GM21528 (cell line): ENCODE results near the gene DNAJC17.

Experiments used
- ATAC-seq: cut with Tn5 transposase; IDR thresholded peaks from one replicate; pipeline ENCODE4 v1.9.1; 2021; ENCODE audit warnings: mild to moderate bottlenecking, moderate library complexity; ENCODE audit not compliant: unreplicated experiment, low FRiP score

The DNAJC17 gene

GRCh38 chr15:40768521-40769273 lies 38.6 kb downstream of the DNAJC17 start:
- no peak for ATAC-seq

- ATAC-seq = no peak
Measured at GRCh38 chr15:40767838-40768500, 39.3 kb downstream of the DNAJC17 start.

GRCh38 chr15:40766906-40767837 lies 40.1 kb downstream of the DNAJC17 start:
- no peak for ATAC-seq

GRCh38 chr15:40766194-40766815 lies 41.0 kb downstream of the DNAJC17 start:
- ATAC-seq = no peak

- ATAC-seq = no peak
Measured at GRCh38 chr15:40764629-40765103, 42.6 kb downstream of the DNAJC17 start.

- ATAC-seq = peak; percentile 43
Measured at GRCh38 chr15:40763801-40764628, 43.3 kb downstream of the DNAJC17 start, which contains the start of gene GCHFR. GCHFR (plus strand) TSS chr15:40764068; CDS start chr15:40764181, 113 bp downstream.

- peak; percentile 3 for ATAC-seq
Measured at GRCh38 chr15:40762919-40763800, 44.1 kb downstream of the DNAJC17 start.

GRCh38 chr15:40759961-40760360 lies 47.3 kb downstream of the DNAJC17 start:
- no peak for ATAC-seq

- no peak for ATAC-seq
Measured at GRCh38 chr15:40756938-40757337, 50.3 kb downstream of the DNAJC17 start.

GRCh38 chr15:40755812-40756208 lies 51.5 kb downstream of the DNAJC17 start:
- no peak for ATAC-seq

GRCh38 chr15:40754883-40755811 lies 52.1 kb downstream of the DNAJC17 start, which contains the start of gene RMDN3:
RMDN3 (minus strand) TSS chr15:40755254; CDS start chr15:40754783, 471 bp downstream.
- ATAC-seq = peak; percentile 80

- ATAC-seq = no peak
Measured at GRCh38 chr15:40754574-40754882, 52.7 kb downstream of the DNAJC17 start.

GRCh38 chr15:40751745-40752144 lies 55.5 kb downstream of the DNAJC17 start:
- no peak for ATAC-seq

- ATAC-seq = no peak
Measured at GRCh38 chr15:40750885-40751284, 56.4 kb downstream of the DNAJC17 start.

GRCh38 chr15:40749151-40749630 lies 58.1 kb downstream of the DNAJC17 start:
- ATAC-seq = no peak

GRCh38 chr15:40747685-40748631 lies 59.3 kb downstream of the DNAJC17 start:
- ATAC-seq = no peak
